SK-N-SH (cell line): ENCODE data around the gene NHS. TPM values are rescaled to one million over a fixed set of nuclear protein-coding genes. Genes with fewer than 3 reads are reported as not detected.

ENCODE experiments used
- CTCF ChIA-PET: fragments of 300-600, 350-600 bp; formaldehyde crosslinking; extraction: SDS; loops from one replicate; lab custom pipeline; 2021; lab: Yijun Ruan, JAX
- POLR2A ChIA-PET: fragments of 350-600 bp; sonication (Branson Sonifier 250); formaldehyde crosslinking; extraction: SDS; loops from one replicate; lab custom pipeline; 2020; ENCODE audit warnings: antibody characterized with exemption, inconsistent platforms; lab: Yijun Ruan, JAX
- DNase-seq: peaks from one replicate; pipeline ENCODE4 v3.0.0; 2012
- H2AFZ ChIP-seq: fragments of 200-600 bp; sonication (generic); 2 replicates; pipeline ENCODE4 v1.8.1; 2016; ENCODE audit warnings: antibody characterized with exemption, mild to moderate bottlenecking, low read depth
- H3F3A ChIP-seq: fragments of 200-600 bp; sonication (generic); replicated peaks from 2 replicates; pipeline ENCODE3; 2016; ENCODE audit warnings: antibody characterized with exemption, mild to moderate bottlenecking; ENCODE audit not compliant: insufficient read depth
- H3K27ac ChIP-seq, 2 experiments: fragments of 200-500 bp in 1 of 2; fragments of 200-600 bp in 1 of 2; sonication (Bioruptor generic) in 1 of 2; sonication (generic), shearing (Covaris generic) in 1 of 2; 2 replicates each; pipeline versions ENCODE4 v1.5.1 to v1.6.1; 2014 to 2016; ENCODE audit warnings: low read depth in 2 of 2, inconsistent platforms in 1 of 2, low read length in 1 of 2, mild to moderate bottlenecking in 1 of 2, mixed read lengths in 1 of 2
- H3K27me3 ChIP-seq: fragments of 200-600 bp; sonication (generic), shearing (Covaris generic); 2 replicates; pipeline ENCODE4 v1.6.1; 2016; ENCODE audit warnings: mixed run types; ENCODE audit not compliant: insufficient read depth
- H3K36me3 ChIP-seq, 2 experiments: fragments of 200-500 bp in 1 of 2; fragments of 200-600 bp in 1 of 2; sonication (Bioruptor generic) in 1 of 2; sonication (generic) in 1 of 2; replicated peaks in 1 of 2; 2 replicates each; pipeline versions ENCODE3 to v1.5.1; 2014 to 2016; ENCODE audit warnings: low read length in 1 of 2, mild to moderate bottlenecking in 1 of 2; ENCODE audit not compliant: insufficient read depth in 2 of 2, control insufficient read depth in 1 of 2
- H3K4me1 ChIP-seq, 2 experiments: fragments of 200-500 bp in 1 of 2; fragments of 200-600 bp in 1 of 2; sonication (Bioruptor generic) in 1 of 2; sonication (generic), shearing (Covaris generic) in 1 of 2; 2 replicates each; pipeline versions ENCODE4 v1.5.1 to v1.6.1; 2014 to 2016; ENCODE audit warnings: low read depth in 1 of 2, low read length in 1 of 2, mixed run types in 1 of 2; ENCODE audit not compliant: insufficient read depth in 2 of 2, control insufficient read depth in 1 of 2
- H3K4me2 ChIP-seq: fragments of 200-600 bp; sonication (generic), shearing (Covaris generic); 2 replicates; pipeline ENCODE4 v1.6.1; 2017; ENCODE audit warnings: mixed run types
- H3K4me3 ChIP-seq, 2 experiments: fragments of 200-500 bp in 1 of 2; fragments of 200-600 bp in 1 of 2; sonication (Bioruptor generic) in 1 of 2; sonication (generic), shearing (Covaris generic) in 1 of 2; 2 replicates each; pipeline versions ENCODE4 v1.5.1 to v1.8.1; 2014 to 2016; ENCODE audit warnings: low read depth in 2 of 2, inconsistent platforms in 1 of 2, low read length in 1 of 2, mild to moderate bottlenecking in 1 of 2, mixed read lengths in 1 of 2, moderate library complexity in 1 of 2
- H3K79me2 ChIP-seq: fragments of 200-600 bp; sonication (generic); 2 replicates; pipeline ENCODE4 v1.8.1; 2017; ENCODE audit warnings: mild to moderate bottlenecking; ENCODE audit not compliant: insufficient read depth
- H3K9ac ChIP-seq: fragments of 200-600 bp; sonication (generic); 2 replicates; pipeline ENCODE4 v1.6.1; 2017; ENCODE audit warnings: mixed run types
- H3K9me2 ChIP-seq: fragments of 200-600 bp; sonication (generic); 2 replicates; pipeline ENCODE4 v1.6.1; 2017; ENCODE audit warnings: mixed run types
- H3K9me3 ChIP-seq: fragments of 200-600 bp; sonication (generic); 2 replicates; pipeline ENCODE4 v1.6.1; 2017; ENCODE audit warnings: mixed run types, mild to moderate bottlenecking, moderate library complexity
- H4K20me1 ChIP-seq: fragments of 200-600 bp; sonication (generic); 2 replicates; pipeline ENCODE4 v1.6.1; 2017; ENCODE audit warnings: mild to moderate bottlenecking, mixed run types; ENCODE audit not compliant: insufficient read depth
- CHD2 ChIP-seq: fragments of 150-350 bp; IDR thresholded peaks from 2 replicates; pipeline ENCODE4 v1.6.1; 2018; ENCODE audit warnings: low read length; ENCODE audit not compliant: partially characterized antibody
- ELF1 ChIP-seq: IDR thresholded peaks from 2 replicates; pipeline ENCODE4 v1.4.0; 2012
- EZH2phosphoT487 ChIP-seq: fragments of 200-600 bp; sonication (generic); IDR thresholded peaks from 2 replicates; pipeline ENCODE4 v1.6.1; 2017; ENCODE audit warnings: low read depth, mixed run types, mild to moderate bottlenecking, antibody characterized with exemption, moderate library complexity, borderline replicate concordance
- FOXJ3 ChIP-seq: sonication (generic); formaldehyde crosslinking; IDR thresholded peaks from 2 replicates; pipeline ENCODE4 v1.5.1; 2020; ENCODE audit warnings: mild to moderate bottlenecking, missing genetic modification reagents
- JUND ChIP-seq: IDR thresholded peaks from 2 replicates; pipeline ENCODE4 v1.4.0; 2012
- MEF2A ChIP-seq: IDR thresholded peaks from 2 replicates; pipeline ENCODE4 v1.4.0; 2012; ENCODE audit warnings: low read depth, borderline replicate concordance
- MXI1 ChIP-seq: IDR thresholded peaks from 2 replicates; pipeline ENCODE4 v1.6.1; 2012; ENCODE audit warnings: mild to moderate bottlenecking, low read depth, low read length, improper control_type of control experiment
- NFIC ChIP-seq: IDR thresholded peaks from 2 replicates; pipeline ENCODE4 v1.4.0; 2012; ENCODE audit warnings: borderline replicate concordance
- NRF1 ChIP-seq: IDR thresholded peaks from 2 replicates; pipeline ENCODE4 v1.6.1; 2012; ENCODE audit warnings: low read depth, mild to moderate bottlenecking, low read length
- POLR2AphosphoS5 ChIP-seq: IDR thresholded peaks from 2 replicates; pipeline ENCODE4 v1.6.1; 2012; ENCODE audit warnings: low read depth, low read length
- RAD21 ChIP-seq: IDR thresholded peaks from 2 replicates; pipeline ENCODE4 v1.6.1; 2012; ENCODE audit warnings: mild to moderate bottlenecking, low read length
- RFX5 ChIP-seq: IDR thresholded peaks from 2 replicates; pipeline ENCODE4 v1.6.1; 2012; ENCODE audit warnings: mild to moderate bottlenecking, improper control_type of control experiment, low read length
- RXRA ChIP-seq: IDR thresholded peaks from 2 replicates; pipeline ENCODE4 v1.4.0; 2012; ENCODE audit warnings: low read depth, mild to moderate bottlenecking, borderline replicate concordance
- SIN3A ChIP-seq: IDR thresholded peaks from 2 replicates; pipeline ENCODE4 v1.6.1; 2012; ENCODE audit warnings: low read depth, mild to moderate bottlenecking, low read length, moderate library complexity, borderline replicate concordance
- TAF1 ChIP-seq: IDR thresholded peaks from 2 replicates; pipeline ENCODE4 v1.6.1; 2012; ENCODE audit warnings: low read depth, mild to moderate bottlenecking, low read length, moderate library complexity, borderline replicate concordance
- TCF12 ChIP-seq: IDR thresholded peaks from 2 replicates; pipeline ENCODE4 v1.4.0; 2012
- TEAD4 ChIP-seq: IDR thresholded peaks from 2 replicates; pipeline ENCODE4 v1.4.0; 2012; ENCODE audit warnings: mild to moderate bottlenecking, borderline replicate concordance; ENCODE audit not compliant: insufficient read depth
- WGBS: methylation state at CpG from one replicate; pipeline ENCODE4 v1.1.6; 2017; ENCODE audit warnings: low lambda C conversion rate; 5-methylcytosine and 5-hydroxymethylcytosine counted together
- polyA plus RNA-seq, 3 experiments: library from polyadenylated mRNA; depleted of rRNA; stranded (reverse); fragments of >200 nt; gene quantifications; 2 replicates each; pipeline ENCODE4 v1.2.3, GENCODE V29; 2012
- TF ChIP-seq, protein P1 (sequence below): fragments of 150-350 bp; IDR thresholded peaks from 2 replicates; pipeline ENCODE4 v1.6.1; 2017; ENCODE audit warnings: antibody characterized with exemption, low read length, low read depth, borderline replicate concordance
- TF ChIP-seq, protein P2 (sequence below): IDR thresholded peaks from 2 replicates; pipeline ENCODE4; 2012
- TF ChIP-seq, protein P3 (sequence below): fragments of 150-350 bp; IDR thresholded peaks from 2 replicates; pipeline ENCODE4 v1.6.1; 2016; ENCODE audit warnings: mild to moderate bottlenecking, low read depth, low read length
- TF ChIP-seq, protein P4 (sequence below): fragments of 200-600 bp; sonication (generic); IDR thresholded peaks from 2 replicates; pipeline ENCODE4 v1.6.1; 2017; ENCODE audit warnings: antibody characterized with exemption, mild to moderate bottlenecking, moderate library complexity
- TF ChIP-seq, protein P5 (sequence below): IDR thresholded peaks from 2 replicates; pipeline ENCODE4 v1.4.0; 2012; ENCODE audit warnings: low read depth, borderline replicate concordance

NHS gene
- polyA plus RNA-seq, 1 of the 3 experiments (the other 2 are of a cell fraction) = 1.0 TPM

DNA sequence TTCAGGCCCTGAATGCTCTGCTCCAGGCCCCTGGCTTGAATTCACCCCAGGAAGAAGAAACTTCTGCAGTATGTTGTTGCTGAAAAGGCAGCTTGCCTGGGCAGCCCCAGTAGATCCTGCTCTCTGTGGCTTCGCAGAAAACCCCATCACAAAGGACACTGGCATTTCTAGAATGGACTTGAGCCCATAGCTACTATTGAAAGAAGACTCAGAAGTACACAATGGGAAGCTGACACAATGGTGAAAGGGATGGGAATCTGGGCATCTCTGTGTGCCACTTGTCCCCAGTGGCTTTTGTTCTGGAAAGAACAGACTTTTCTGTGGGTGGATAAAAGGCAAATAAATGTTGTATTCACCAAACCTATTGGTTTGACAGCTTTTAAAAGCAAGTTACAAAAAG is 294.9 kb downstream of the NHS start:
- Histone ChIP-seq H4K20me1 (no peaks in the 10 kb centered on the region), H3K9me3 (no peaks in the 10 kb centered on the region), H3K4me2 (no peak overlapping the region), H3K79me2 (no peaks in the 10 kb centered on the region), H3F3A (no peaks in the 10 kb centered on the region), H3K4me3 (no peak overlapping the region), H3K9ac (no peak overlapping the region), H3K9me2 (no peaks in the 10 kb centered on the region), H3K36me3 (no peaks in the 10 kb centered on the region), H3K27me3 (no peaks in the 10 kb centered on the region), H3K4me1 (no peaks in the 10 kb centered on the region; a peak in 1 of 4 replicates), H3K27ac (no peak overlapping the region), H2AFZ (no peak overlapping the region)
- ChIA-PET POLR2A (no interaction called here), CTCF (interaction anchor here (1.1 kb wide), 1 partner anchor 10 kb away, joined by 4 read pairs; no protein-coding TSS in a partner anchor)
- 30% methylated on average over 1 of the region's 1 CpG for WGBS
- DNase-seq = no peak
- no peak for TF ChIP-seq RAD21
- TF ChIP-seq, protein P1, sequence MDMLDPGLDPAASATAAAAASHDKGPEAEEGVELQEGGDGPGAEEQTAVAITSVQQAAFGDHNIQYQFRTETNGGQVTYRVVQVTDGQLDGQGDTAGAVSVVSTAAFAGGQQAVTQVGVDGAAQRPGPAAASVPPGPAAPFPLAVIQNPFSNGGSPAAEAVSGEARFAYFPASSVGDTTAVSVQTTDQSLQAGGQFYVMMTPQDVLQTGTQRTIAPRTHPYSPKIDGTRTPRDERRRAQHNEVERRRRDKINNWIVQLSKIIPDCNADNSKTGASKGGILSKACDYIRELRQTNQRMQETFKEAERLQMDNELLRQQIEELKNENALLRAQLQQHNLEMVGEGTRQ = no peak
- TF ChIP-seq FOXJ3 (CRISPR knock-in tag) = no peak
- TF ChIP-seq MEF2A = no peak
- TF ChIP-seq TAF1 = no peak
- no peak for TF ChIP-seq TEAD4
- TF ChIP-seq, protein P2, sequence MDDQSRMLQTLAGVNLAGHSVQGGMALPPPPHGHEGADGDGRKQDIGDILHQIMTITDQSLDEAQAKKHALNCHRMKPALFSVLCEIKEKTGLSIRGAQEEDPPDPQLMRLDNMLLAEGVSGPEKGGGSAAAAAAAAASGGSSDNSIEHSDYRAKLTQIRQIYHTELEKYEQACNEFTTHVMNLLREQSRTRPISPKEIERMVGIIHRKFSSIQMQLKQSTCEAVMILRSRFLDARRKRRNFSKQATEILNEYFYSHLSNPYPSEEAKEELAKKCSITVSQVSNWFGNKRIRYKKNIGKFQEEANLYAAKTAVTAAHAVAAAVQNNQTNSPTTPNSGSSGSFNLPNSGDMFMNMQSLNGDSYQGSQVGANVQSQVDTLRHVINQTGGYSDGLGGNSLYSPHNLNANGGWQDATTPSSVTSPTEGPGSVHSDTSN = no peak
- TF ChIP-seq NFIC = no peak
- no peak for TF ChIP-seq POLR2AphosphoS5
- no peak for TF ChIP-seq EZH2phosphoT487
- no peak for TF ChIP-seq CHD2
- TF ChIP-seq, protein P3, sequence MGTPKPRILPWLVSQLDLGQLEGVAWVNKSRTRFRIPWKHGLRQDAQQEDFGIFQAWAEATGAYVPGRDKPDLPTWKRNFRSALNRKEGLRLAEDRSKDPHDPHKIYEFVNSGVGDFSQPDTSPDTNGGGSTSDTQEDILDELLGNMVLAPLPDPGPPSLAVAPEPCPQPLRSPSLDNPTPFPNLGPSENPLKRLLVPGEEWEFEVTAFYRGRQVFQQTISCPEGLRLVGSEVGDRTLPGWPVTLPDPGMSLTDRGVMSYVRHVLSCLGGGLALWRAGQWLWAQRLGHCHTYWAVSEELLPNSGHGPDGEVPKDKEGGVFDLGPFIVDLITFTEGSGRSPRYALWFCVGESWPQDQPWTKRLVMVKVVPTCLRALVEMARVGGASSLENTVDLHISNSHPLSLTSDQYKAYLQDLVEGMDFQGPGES = no peak
- TF ChIP-seq SIN3A = no peak
- no peak for TF ChIP-seq JUND
- no peak for TF ChIP-seq TCF12
- TF ChIP-seq ELF1 = no peak
- TF ChIP-seq RXRA = no peak

DNA sequence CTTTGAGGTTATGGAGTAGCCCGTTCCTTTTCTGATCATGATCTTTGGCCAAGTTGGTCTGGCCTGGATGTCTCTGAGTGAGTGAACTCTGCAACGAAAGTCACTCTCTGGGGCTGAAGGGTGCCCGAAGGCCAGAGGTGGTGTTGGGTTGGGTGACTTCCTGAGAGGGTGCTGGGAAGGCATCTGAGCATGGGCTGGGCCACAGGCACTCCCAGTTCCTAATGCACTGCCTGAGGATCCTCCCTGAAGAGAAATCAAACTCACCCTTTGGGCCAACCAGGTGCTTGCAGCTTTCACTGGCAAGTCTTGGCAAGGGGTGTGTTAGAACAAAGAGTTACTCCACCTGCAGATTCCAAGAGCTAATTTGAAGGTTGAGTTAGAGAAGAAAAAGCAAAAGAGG is 295.9 kb downstream of the NHS start:
- Histone ChIP-seq H4K20me1 (no peaks in the 10 kb centered on the region), H3F3A (no peaks in the 10 kb centered on the region), H3K36me3 (no peaks in the 10 kb centered on the region), H3K9ac (no peak overlapping the region), H3K4me3 (no peak overlapping the region), H3K9me2 (no peaks in the 10 kb centered on the region), H3K27ac (no peak overlapping the region), H3K27me3 (no peaks in the 10 kb centered on the region), H3K9me3 (no peaks in the 10 kb centered on the region), H2AFZ (no peak overlapping the region), H3K79me2 (no peaks in the 10 kb centered on the region), H3K4me1 (no peaks in the 10 kb centered on the region; a peak in 1 of 4 replicates), H3K4me2 (no peak overlapping the region)
- ChIA-PET CTCF (interaction anchor here (1.1 kb wide), 1 partner anchor 9 kb away, joined by 4 read pairs; no protein-coding TSS in a partner anchor), POLR2A (no interaction called here)
- no peak for DNase-seq
- WGBS = 35% methylated on average over 2 of the region's 3 CpGs
- TF ChIP-seq TEAD4 (no peak), ELF1 (no peak), RFX5 (no peak), NRF1 (no peak), MXI1 (no peak), EZH2phosphoT487 (no peak)
- TF ChIP-seq, protein P4, sequence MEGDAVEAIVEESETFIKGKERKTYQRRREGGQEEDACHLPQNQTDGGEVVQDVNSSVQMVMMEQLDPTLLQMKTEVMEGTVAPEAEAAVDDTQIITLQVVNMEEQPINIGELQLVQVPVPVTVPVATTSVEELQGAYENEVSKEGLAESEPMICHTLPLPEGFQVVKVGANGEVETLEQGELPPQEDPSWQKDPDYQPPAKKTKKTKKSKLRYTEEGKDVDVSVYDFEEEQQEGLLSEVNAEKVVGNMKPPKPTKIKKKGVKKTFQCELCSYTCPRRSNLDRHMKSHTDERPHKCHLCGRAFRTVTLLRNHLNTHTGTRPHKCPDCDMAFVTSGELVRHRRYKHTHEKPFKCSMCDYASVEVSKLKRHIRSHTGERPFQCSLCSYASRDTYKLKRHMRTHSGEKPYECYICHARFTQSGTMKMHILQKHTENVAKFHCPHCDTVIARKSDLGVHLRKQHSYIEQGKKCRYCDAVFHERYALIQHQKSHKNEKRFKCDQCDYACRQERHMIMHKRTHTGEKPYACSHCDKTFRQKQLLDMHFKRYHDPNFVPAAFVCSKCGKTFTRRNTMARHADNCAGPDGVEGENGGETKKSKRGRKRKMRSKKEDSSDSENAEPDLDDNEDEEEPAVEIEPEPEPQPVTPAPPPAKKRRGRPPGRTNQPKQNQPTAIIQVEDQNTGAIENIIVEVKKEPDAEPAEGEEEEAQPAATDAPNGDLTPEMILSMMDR = no peak
- TF ChIP-seq, protein P5, sequence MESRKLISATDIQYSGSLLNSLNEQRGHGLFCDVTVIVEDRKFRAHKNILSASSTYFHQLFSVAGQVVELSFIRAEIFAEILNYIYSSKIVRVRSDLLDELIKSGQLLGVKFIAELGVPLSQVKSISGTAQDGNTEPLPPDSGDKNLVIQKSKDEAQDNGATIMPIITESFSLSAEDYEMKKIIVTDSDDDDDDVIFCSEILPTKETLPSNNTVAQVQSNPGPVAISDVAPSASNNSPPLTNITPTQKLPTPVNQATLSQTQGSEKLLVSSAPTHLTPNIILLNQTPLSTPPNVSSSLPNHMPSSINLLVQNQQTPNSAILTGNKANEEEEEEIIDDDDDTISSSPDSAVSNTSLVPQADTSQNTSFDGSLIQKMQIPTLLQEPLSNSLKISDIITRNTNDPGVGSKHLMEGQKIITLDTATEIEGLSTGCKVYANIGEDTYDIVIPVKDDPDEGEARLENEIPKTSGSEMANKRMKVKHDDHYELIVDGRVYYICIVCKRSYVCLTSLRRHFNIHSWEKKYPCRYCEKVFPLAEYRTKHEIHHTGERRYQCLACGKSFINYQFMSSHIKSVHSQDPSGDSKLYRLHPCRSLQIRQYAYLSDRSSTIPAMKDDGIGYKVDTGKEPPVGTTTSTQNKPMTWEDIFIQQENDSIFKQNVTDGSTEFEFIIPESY = no peak
- TF ChIP-seq, protein P1 = no peak
